RWPE1 (cell line): Measurements from ENCODE around the gene GRAMD2B.
"Not testable (repeated sequence)": the region's sequence is repeated elsewhere in the genome, so short reads cannot be mapped to it uniquely, and the experiment has no call there.

Experiments used
- CTCF ChIA-PET: fragments of 350-600 bp; sonication (Branson Sonifier 250); formaldehyde crosslinking; extraction: SDS; loops from one replicate; lab custom pipeline; 2021; lab: Yijun Ruan, JAX
- POLR2A ChIA-PET: fragments of 400-600 bp; formaldehyde crosslinking; extraction: SDS; loops from one replicate; lab custom pipeline; 2020; ENCODE audit warnings: antibody characterized with exemption; ENCODE audit not compliant: low non-redundant PET; lab: Yijun Ruan, JAX
- DNase-seq: peaks from one replicate; pipeline ENCODE4 v3.0.0; 2012; ENCODE audit warnings: low spot score
- H3K27ac ChIP-seq: fragments of 450-650 bp; 2 replicates; pipeline ENCODE4 v1.5.1; 2017
- TF ChIP-seq, protein P1 (sequence below): fragments of 450-650 bp; conservative IDR thresholded peaks from 2 replicates; pipeline ENCODE4 v1.5.1; 2017; ENCODE audit warnings: low read depth, mild to moderate bottlenecking

The GRAMD2B gene

DNA sequence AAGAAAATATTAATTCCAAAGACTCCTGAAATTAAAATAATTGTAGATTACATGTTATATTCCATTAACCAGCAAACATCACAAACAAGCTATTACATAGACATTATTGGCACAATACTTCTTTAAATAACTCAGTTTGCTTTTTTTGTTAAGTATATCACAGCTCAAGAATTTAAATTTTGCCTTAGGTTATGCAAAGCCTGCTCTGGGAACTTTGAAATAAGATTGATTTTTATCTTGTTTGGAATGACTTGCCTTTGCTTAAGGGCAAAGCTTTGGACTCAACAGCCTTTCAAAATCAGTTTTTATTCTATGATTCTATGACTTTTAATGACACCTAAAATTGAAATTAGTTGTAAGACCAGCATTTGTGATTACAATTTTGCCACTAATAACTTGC, 93.6 kb downstream of the GRAMD2B start:
- ChIA-PET CTCF (interaction anchor here (0.6 to 1.1 kb wide), 4 partner anchors 68 to 1732 kb away, joined by 3 to 4 read pairs (median 4); no protein-coding TSS in a partner anchor), POLR2A (no interaction called here)
- TF ChIP-seq, protein P1, sequence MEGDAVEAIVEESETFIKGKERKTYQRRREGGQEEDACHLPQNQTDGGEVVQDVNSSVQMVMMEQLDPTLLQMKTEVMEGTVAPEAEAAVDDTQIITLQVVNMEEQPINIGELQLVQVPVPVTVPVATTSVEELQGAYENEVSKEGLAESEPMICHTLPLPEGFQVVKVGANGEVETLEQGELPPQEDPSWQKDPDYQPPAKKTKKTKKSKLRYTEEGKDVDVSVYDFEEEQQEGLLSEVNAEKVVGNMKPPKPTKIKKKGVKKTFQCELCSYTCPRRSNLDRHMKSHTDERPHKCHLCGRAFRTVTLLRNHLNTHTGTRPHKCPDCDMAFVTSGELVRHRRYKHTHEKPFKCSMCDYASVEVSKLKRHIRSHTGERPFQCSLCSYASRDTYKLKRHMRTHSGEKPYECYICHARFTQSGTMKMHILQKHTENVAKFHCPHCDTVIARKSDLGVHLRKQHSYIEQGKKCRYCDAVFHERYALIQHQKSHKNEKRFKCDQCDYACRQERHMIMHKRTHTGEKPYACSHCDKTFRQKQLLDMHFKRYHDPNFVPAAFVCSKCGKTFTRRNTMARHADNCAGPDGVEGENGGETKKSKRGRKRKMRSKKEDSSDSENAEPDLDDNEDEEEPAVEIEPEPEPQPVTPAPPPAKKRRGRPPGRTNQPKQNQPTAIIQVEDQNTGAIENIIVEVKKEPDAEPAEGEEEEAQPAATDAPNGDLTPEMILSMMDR, result no peak
- H3K27ac ChIP-seq, result no peak overlapping the region
- no peak for DNase-seq

DNA sequence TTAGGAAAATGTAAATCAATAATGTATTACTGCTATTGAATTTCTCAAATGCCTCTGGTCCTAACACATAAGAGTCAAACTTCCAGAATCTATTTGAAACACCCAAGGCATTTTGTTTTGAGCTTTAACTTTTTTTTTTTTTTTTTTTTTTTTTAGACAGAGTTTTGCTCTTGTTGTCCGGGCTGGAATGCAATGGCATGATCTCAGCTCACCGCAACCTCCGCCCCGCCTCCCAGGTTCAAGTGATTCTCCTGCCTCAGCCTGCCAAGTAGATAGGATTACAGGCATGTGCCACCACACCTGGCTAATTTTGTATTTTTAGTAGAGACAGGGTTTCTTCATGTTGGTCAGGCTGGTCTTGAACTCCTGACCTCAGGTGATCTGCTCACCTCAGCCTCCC, 96.0 kb downstream of the GRAMD2B start:
- DNase-seq, H3K27ac ChIP-seq: not testable (repeated sequence)
- CTCF ChIA-PET, result interaction anchor here (0.6 to 1.0 kb wide), 6 partner anchors 8 to 180 kb away, joined by 3 to 5 read pairs (median 3); no protein-coding TSS in a partner anchor
- POLR2A ChIA-PET, result interaction anchor here (0.6 kb wide), 1 partner anchor 902 kb away, joined by 3 read pairs; no protein-coding TSS in a partner anchor

DNA sequence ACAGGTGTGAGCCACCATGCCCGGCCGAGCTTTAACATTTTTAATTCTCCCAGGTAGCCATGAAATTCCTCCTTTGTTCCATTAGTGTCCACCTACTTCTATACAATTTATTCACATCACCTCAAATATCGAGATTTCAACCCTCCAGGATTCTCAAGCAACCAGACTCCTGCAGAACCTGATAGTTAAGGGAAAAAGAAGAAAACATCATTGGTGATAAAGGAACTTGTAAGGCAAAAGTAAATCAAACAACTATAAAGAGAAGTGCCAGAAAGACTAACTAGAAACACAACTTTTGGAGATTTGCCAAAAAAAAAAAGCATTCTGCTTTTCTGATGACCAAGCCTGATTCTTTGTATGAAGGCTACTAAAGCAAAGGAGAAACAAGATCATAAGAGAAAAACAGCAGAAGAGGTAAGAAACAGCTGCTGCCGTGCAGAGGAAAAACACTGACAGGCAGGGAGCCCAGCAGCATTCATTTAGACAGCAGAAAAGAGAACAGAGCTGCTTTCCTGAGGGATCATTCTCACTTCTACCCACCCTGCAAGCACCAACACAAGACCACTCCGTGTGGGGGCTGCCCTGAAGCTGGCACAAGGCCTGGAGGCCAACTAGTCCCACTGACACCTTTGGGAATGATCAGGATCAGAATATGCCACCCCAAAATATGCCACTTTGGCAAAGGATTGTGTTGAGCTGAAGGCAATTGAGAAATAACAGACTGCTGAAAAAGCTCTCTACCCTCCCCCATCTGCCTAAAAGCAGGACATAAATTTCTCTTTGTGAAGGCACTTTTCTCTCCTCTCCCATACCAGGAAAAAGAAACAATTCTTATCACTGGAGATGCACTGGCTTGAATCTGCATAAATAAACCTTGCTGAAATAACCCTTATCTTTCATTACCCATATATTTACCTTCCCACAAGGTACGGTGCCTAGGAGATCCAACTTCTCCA, 96.7 kb downstream of the GRAMD2B start:
- TF ChIP-seq, protein P1, result no peak
- ChIA-PET POLR2A (no interaction called here), CTCF (interaction anchor here (0.5 to 1.0 kb wide), 7 partner anchors 19 to 556 kb away, joined by 3 to 5 read pairs (median 4); no protein-coding TSS in a partner anchor)
- H3K27ac ChIP-seq, result no peak overlapping the region
- no peak for DNase-seq

DNA sequence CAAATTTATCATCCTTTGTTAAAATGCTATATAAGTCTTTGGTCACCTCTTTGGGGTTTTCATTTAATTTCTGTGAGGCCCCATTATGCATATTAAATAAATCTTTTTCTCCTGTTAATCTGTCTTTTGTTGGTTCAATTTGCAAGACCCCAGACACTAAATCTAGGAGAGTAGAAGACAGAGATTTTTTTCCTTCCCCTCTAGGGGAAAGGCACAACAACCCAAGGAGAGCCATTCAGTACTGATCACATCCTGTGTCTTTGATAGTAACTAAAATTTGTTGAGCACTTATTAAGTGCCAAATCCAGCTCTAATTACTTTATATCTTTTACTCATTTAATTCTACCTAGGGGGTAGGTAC, 97.4 kb downstream of the GRAMD2B start:
- ChIA-PET POLR2A (no interaction called here), CTCF (interaction anchor here (0.5 to 0.8 kb wide), 3 partner anchors 19 to 555 kb away, joined by 3 to 5 read pairs (median 4); no protein-coding TSS in a partner anchor)
- no peak for DNase-seq
- H3K27ac ChIP-seq, result no peak overlapping the region
- TF ChIP-seq, protein P1, result no peak

DNA sequence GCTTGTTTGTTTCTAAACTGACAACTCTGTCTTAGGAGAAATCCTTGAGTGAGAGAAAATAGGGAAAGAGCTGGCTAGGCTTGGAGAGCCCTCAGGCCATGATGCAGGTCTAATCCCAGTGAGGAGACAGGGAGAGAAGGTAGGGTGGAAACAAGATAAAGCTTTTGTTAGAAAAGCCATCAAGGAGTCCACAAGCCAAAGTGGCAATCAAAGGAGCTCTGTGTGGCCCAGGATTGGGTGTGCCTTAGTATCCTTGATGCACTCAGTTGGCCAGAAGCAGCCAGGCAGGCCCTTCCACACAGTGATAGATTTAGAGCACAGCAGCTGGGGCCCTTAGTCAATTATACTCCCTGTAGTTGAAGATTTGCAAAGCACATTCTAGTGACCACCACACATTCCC, 97.9 kb downstream of the GRAMD2B start:
- H3K27ac ChIP-seq, result no peak overlapping the region
- TF ChIP-seq, protein P1, result no peak
- POLR2A ChIA-PET, result no interaction called here
- CTCF ChIA-PET, result no interaction called here
- DNase-seq, result no peak

DNA sequence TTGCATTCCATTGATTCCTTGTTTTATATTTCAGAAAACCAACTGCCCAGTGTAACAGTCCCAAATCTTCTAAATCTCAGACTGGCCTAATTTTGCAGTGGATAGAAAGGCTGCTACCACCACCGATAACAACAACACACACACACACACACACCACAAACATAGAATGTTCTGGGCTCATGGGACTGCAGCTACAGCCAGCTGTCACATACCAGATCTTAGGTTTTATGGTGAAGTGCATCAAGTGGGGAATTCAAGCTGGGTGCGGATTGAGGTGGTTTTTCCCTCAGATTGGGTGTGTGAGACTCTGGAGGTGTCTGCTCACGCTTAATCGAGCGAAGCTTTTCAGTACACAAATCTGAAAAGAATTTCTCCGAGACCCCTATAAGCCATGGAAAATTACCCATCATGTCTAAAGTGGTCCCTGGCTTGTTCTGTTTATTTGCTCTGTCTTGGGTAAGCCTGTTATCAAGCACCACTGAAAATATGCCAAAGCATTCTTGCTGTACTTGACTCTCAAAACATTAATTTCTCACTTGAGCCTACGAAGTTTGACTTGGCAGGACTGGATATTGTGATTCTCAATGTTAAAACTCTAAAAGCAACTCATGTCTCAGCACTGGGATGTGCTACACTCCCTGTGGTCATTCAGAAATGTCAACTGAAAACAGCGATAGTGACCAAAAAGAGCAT, 100.8 kb downstream of the GRAMD2B start:
- POLR2A ChIA-PET, result no interaction called here
- DNase-seq, result no peak
- CTCF ChIA-PET, result no interaction called here
- H3K27ac ChIP-seq, result no peak overlapping the region
- TF ChIP-seq, protein P1, result no peak
